ENCODE data around the gene RSRC2.
"Not testable (repeated sequence)": the region's sequence is repeated elsewhere in the genome, so short reads cannot be mapped to it uniquely, and the experiment has no call there.

DNA sequence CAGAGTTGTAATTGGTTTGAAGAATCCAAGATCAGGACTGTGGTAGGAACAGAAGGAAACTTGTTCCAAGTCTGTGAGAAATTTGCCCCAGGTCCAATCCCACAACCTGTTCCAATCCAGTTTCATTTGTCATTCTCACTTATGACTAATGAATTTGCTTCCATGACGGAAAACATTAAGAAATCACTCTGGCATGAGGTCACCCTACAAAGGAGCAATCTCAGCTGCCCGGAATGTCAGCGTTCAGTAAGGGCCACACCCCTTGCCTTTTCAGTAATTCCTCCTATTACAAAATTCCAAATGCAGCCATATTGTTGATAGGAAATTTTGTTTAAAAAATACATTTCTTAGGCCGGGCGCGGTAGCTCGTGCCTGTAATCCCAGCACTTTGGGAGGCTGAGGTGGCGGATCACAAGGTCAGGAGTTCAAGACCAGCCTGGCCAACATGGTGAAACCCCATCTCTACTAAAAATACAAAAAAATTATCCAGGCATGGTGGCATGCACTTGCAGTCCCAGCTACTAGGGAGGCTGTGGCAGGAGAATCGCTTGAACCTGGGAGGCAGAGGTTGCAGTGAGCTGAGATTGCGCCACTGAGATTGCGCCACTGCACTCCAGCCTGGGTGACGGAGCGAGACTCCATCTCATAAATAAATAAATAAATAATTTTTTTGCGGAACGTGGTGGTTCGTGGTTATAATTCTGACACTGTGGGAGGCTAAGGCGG is 62.3 kb downstream of the RSRC2 start:
- TF ChIP-seq, protein P1, sequence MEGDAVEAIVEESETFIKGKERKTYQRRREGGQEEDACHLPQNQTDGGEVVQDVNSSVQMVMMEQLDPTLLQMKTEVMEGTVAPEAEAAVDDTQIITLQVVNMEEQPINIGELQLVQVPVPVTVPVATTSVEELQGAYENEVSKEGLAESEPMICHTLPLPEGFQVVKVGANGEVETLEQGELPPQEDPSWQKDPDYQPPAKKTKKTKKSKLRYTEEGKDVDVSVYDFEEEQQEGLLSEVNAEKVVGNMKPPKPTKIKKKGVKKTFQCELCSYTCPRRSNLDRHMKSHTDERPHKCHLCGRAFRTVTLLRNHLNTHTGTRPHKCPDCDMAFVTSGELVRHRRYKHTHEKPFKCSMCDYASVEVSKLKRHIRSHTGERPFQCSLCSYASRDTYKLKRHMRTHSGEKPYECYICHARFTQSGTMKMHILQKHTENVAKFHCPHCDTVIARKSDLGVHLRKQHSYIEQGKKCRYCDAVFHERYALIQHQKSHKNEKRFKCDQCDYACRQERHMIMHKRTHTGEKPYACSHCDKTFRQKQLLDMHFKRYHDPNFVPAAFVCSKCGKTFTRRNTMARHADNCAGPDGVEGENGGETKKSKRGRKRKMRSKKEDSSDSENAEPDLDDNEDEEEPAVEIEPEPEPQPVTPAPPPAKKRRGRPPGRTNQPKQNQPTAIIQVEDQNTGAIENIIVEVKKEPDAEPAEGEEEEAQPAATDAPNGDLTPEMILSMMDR (conservative IDR thresholded peaks at IDR 0.05 in 1 of 2, IDR thresholded peaks at IDR 0.05 in 1 of 2; ENCODE audit: low read depth in 1 of 2, low read length in 2 of 2), result not testable (repeated sequence)
- not testable (repeated sequence) for TF ChIP-seq EZH2 (IDR thresholded peaks at IDR 0.05; ENCODE audit: low read length, missing control alignments)

All from fibroblast of lung (primary cell).